Panc1 (cell line): ENCODE results near the gene C3orf62. TPM values are rescaled to one million over a fixed set of nuclear protein-coding genes. Genes with fewer than 3 reads are reported as not detected.

Source experiments
- ATAC-seq: fragments of 200-7000 bp; cut with Tn5 transposase; 2 replicates; pipeline ENCODE4 v1.9.1; 2020; ENCODE audit warnings: mild to moderate bottlenecking, moderate library complexity
- BruUV-seq: library from RNA; stranded (reverse); fragments of 400-500 nt; replicated peaks from 2 replicates; lab custom pipeline; 2021; lab: Mats Ljungman, UMichigan
- CTCF ChIA-PET: fragments of 300-600 bp; sonication (Branson Sonifier 250); formaldehyde crosslinking; loops from one replicate; lab custom pipeline; 2022; ENCODE audit warnings: antibody characterized with exemption; lab: Charles Lee
- POLR2A ChIA-PET: fragments of 300-600 bp; sonication (Branson Sonifier 250); formaldehyde crosslinking; loops from one replicate; lab custom pipeline; 2022; ENCODE audit warnings: antibody characterized with exemption; lab: Charles Lee
- DNase-seq: peaks from one replicate; pipeline ENCODE4 v3.0.0-alpha.2; 2010; ENCODE audit warnings: low read depth, low spot score
- H3K27ac ChIP-seq: 2 replicates; pipeline ENCODE4 v1.5.1; 2011; ENCODE audit warnings: mild to moderate bottlenecking, low read length, inconsistent platforms
- H3K27me3 ChIP-seq: fragments of 200-500 bp; sonication (Bioruptor generic); 2 replicates; pipeline ENCODE4 v1.6.0; 2014; ENCODE audit warnings: low read length, inconsistent platforms; ENCODE audit not compliant: control insufficient read depth, insufficient read depth
- H3K36me3 ChIP-seq: fragments of 200-500 bp; sonication (Bioruptor generic); 2 replicates; pipeline ENCODE4 v1.5.1; 2014; ENCODE audit warnings: inconsistent platforms, mild to moderate bottlenecking, low read length, moderate library complexity; ENCODE audit not compliant: control insufficient read depth, insufficient read depth
- H3K4me1 ChIP-seq: 2 replicates; pipeline ENCODE4 v1.5.1; 2011; ENCODE audit warnings: inconsistent platforms, mild to moderate bottlenecking, low read length, moderate library complexity; ENCODE audit not compliant: control insufficient read depth, insufficient read depth
- H3K4me3 ChIP-seq, 2 experiments: 2 replicates each; pipeline ENCODE4 v1.5.1; 2011 to 2012; ENCODE audit warnings: low read depth in 2 of 2, low read length in 2 of 2, mild to moderate bottlenecking in 2 of 2, inconsistent platforms in 1 of 2, moderate library complexity in 1 of 2
- H3K9me3 ChIP-seq: fragments of 200-500 bp; sonication (Bioruptor generic); 2 replicates; pipeline ENCODE4 v1.5.1; 2014; ENCODE audit warnings: low read depth, mild to moderate bottlenecking, inconsistent platforms, low read length, moderate library complexity; ENCODE audit not compliant: control insufficient read depth, insufficient read depth
- CTCF ChIP-seq: fragments of 450-650 bp; IDR thresholded peaks from 2 replicates; pipeline ENCODE4 v1.5.1; 2017; ENCODE audit warnings: mild to moderate bottlenecking
- POLR2AphosphoS5 ChIP-seq: IDR thresholded peaks from 2 replicates; pipeline ENCODE4 v1.6.1; 2012; ENCODE audit warnings: mild to moderate bottlenecking, low read depth, low read length, moderate library complexity
- REST ChIP-seq, 2 experiments: IDR thresholded peaks; 2 replicates each; pipeline ENCODE4 v1.6.1; 2011 to 2012; ENCODE audit warnings: low read depth in 2 of 2, control low read depth in 1 of 2, low read length in 1 of 2, mild to moderate bottlenecking in 1 of 2, moderate library complexity in 1 of 2; ENCODE audit not compliant: insufficient read depth in 1 of 2
- SIN3A ChIP-seq: IDR thresholded peaks from 2 replicates; pipeline ENCODE4 v1.6.1; 2012; ENCODE audit warnings: low read depth, mild to moderate bottlenecking, low read length, moderate library complexity, borderline replicate concordance; ENCODE audit not compliant: insufficient read depth
- TCF7L2 ChIP-seq: IDR thresholded peaks from 2 replicates; pipeline ENCODE4 v1.6.1; 2011; ENCODE audit warnings: mild to moderate bottlenecking, low read depth, low read length, inconsistent platforms
- in situ Hi-C: cut with HindIII; loops from 2 replicates; pipeline ENCODE4 v1.10.0; 2016; ENCODE audit warnings: low sequenced_read_pairs, low pct_unique_long_range_greater_than_20kb
- intact Hi-C: fragments of 100-400 bp; cut with micrococcal nuclease; formaldehyde crosslinking; loops from one replicate; pipeline ENCODE4 v1.10.0; 2022; ENCODE audit not compliant: unreplicated experiment
- total RNA-seq: library from RNA; stranded (reverse); gene quantifications from one replicate; pipeline ENCODE4 v1.2.1, GENCODE V29; 2021; ENCODE audit not compliant: unreplicated experiment

Gene C3orf62
- total RNA-seq, 1 experiment from 2014 or later, result 2.3 TPM

- TF ChIP-seq SIN3A, result no peak
- TF ChIP-seq REST (IDR thresholded peaks at IDR 0.05; ENCODE audit: insufficient read depth in 1 of 2, low read depth in 2 of 2, low read length in 1 of 2), result no peak
- TF ChIP-seq TCF7L2, result no peak
- no peak for TF ChIP-seq POLR2AphosphoS5
- no peak for TF ChIP-seq CTCF
- DNase-seq, result no peak
- Histone ChIP-seq H3K27ac (no peak overlapping the region), H3K27me3 (no peaks in the 10 kb centered on the region), H3K36me3 (peaks cover 2% of the 10 kb centered on the region; the same call in 1 of the 2 replicates), H3K9me3 (no peaks in the 10 kb centered on the region), H3K4me1 (no peaks in the 10 kb centered on the region), H3K4me3 (no peak overlapping the region)
- ChIA-PET POLR2A (interaction anchor here (0.6 kb wide), 1 partner anchor 34 kb away, joined by 4 read pairs; the partner anchor contains the start of gene USP4), CTCF (no interaction called here)
- intact Hi-C loops (no loop called here), in situ Hi-C loops (no loop called here)
- no peak for ATAC-seq
- BruUV-seq, result no TSS peak
These were observed 28.6 kb upstream of the C3orf62 start for GRCh38 chr3:49305608-49306007.

- no peak for ATAC-seq
- no peaks in the 10 kb centered on the region for H3K9me3 ChIP-seq
- BruUV-seq, result no TSS peak
- ChIA-PET CTCF (interaction anchor here (0.7 kb wide), 1 partner anchor 179 kb away, joined by 9 read pairs; no protein-coding TSS in a partner anchor), POLR2A (no interaction called here)
- no peak for DNase-seq
- intact Hi-C loops (no loop called here), in situ Hi-C loops (no loop called here)
- H3K27ac ChIP-seq, result no peak overlapping the region
- no peak for TF ChIP-seq POLR2AphosphoS5
- TF ChIP-seq CTCF, result no peak
- no peak for TF ChIP-seq SIN3A
- TF ChIP-seq REST (IDR thresholded peaks at IDR 0.05; ENCODE audit: insufficient read depth in 1 of 2, low read depth in 2 of 2, low read length in 1 of 2), result no peak
- no peak for TF ChIP-seq TCF7L2
- H3K4me3 ChIP-seq, result no peak overlapping the region
- H3K4me1 ChIP-seq, result no peaks in the 10 kb centered on the region
- H3K36me3 ChIP-seq, result peaks cover 3% of the 10 kb centered on the region; the same call in 1 of the 2 replicates
- no peaks in the 10 kb centered on the region for H3K27me3 ChIP-seq
These were observed 25.6 kb upstream of the C3orf62 start for GRCh38 chr3:49302613-49303012.
